Left hindlimb (tissue), 1 donor: ENCODE results near the gene RASSF6.
"Not testable (repeated sequence)": the region's sequence is repeated elsewhere in the genome, so short reads cannot be mapped to it uniquely, and the experiment has no call there.

Source experiments
- DNase-seq: peaks from one replicate; pipeline ENCODE4 v3.0.0-alpha.2; 2018

The RASSF6 gene

DNA sequence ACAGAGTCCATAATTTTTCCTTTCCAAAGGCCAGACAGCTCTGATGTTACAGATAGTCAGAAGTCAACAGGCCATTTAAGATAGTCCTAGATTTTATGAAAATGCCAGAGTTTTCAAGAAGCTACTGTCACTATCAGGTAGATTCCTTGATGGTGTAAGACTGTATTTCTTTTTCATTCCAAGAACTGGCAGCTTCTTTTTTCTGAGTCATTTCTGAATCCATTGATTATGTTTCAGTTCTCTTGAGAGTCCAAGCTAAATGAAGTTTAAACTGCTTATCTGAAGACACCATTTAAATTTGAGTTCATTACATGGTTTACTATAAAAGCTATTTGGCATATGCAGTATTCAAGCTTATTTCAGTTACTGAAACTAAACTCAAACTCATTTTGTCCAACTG lies 44.6 kb downstream of the RASSF6 start:
- no peak for DNase-seq

DNA sequence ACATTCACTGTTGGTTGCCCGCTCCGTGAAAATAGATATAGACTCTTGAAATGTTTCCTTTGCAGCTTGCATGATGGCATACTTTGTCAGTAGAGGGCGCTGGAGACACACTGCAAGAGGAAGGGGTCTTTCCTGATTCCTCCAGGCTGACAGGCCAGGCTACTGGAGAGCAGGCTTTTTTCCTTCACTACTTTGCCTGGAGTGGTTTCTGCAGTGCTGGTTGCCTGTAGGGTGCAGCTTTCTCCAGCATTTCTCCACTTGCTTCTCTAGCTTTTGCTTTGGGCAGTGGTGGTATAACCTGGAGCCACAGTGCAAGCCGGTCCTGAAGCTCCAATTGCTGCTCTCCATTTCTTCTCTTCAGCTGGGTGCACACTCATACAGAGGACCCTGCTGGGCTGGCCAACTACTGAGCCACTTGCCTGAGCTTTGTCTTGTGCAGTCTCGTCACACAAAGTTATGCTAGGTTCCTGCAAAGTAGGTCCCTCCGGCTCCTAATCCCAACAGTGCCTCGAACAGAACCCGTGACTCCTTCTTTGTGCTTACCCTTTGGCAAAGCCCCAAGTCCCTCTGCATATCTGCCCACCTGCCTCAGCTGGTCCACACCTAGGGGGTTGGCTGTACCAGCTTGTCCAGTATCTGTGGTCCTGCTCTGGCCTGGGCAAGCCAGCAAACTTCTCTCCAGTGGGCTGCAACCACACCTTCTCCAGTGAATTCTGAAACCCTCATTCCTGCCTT lies 46.3 kb downstream of the RASSF6 start:
- peak; percentile 50 for DNase-seq

- not testable (repeated sequence) for DNase-seq
Observed at GRCh38 chr4:73550865-73551264, 69.4 kb downstream of the RASSF6 start.

- no peak for DNase-seq
Observed at GRCh38 chr4:73544620-73545019, 75.6 kb downstream of the RASSF6 start.

DNA sequence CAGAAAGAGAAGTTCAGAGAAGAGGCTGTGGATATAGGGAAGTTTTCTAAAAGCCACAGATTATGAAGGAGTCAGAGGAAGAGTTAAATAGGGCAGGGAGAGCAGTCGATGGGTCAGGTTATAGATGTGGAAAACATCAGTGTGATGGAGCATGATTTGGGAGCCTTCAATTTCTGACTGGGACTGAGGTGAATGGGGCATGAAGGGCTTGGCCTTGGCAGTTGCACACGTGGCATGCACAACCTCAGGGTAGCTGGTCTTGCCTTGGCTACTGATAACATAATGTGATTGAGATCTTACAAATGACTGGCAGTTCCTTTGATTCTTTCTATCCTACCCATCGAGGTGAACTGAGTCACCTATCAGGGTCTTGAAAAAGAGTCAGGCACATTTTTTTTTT lies 79.0 kb downstream of the RASSF6 start:
- DNase-seq, result no peak

DNA sequence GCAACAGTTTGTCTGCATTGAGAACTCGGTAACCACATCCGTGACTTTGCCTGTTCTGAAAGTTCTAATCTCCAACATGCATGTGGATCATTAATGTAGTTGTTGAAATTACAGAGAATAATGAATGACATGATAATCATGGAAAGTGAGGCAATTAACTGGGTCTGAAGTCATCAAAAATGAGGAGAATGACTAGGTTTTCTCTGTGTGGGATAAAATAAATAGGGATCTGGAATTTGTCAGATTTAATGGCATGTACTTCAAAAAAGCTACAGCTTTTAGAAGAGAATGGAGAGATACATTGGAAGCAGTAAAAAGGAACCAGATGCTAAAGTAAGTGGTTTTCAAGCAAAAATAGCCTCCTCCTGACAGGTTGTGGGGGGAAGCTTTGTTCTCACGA lies 79.4 kb downstream of the RASSF6 start:
- DNase-seq, result no peak

GRCh38 chr4:73539386-73539785 lies 80.8 kb downstream of the RASSF6 start:
- no peak for DNase-seq

GRCh38 chr4:73538162-73538561 lies 82.1 kb downstream of the RASSF6 start:
- DNase-seq, result no peak

DNA sequence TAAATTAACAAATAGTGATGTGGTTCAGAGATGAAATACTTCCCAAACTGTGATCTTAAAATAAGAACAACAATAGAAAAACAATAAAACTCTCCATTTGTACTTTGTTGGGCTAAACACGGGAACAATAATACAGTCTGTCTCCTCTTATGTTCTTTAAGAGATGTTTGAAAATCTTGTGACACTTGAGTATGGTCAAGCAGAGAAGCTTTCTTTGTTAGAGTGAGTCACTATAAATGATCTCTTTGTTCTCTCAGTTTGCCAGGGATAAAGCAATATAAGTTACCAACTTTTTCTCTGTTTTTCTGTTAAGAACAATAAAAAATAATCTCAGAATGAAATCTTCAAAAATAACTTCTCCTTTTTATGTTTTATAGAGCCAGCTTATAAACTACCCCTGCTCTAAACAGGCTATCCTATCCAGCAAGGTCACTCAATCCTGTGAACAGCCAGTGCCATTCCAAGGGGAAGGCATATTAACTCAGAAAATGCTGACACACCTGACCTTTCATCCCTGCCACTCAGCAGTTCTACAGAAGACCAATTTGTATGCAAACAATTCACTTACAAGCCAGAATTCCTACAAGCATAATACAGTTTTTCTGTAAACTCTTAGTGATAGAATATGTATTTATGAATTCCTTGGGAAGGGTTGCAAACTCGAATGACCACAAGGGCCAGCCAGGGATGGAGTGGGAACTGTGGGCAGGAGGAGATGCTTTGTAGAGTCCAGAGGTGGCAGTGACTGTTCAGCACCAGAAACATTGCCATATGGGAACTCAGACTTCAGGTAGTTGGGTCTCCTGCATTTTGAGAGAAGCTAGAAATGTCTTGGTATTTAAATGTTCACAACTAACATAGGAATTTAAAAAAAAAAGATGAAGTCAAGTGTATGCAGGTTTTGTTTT lies 86.5 kb downstream of the RASSF6 start:
- DNase-seq, result no peak

DNA sequence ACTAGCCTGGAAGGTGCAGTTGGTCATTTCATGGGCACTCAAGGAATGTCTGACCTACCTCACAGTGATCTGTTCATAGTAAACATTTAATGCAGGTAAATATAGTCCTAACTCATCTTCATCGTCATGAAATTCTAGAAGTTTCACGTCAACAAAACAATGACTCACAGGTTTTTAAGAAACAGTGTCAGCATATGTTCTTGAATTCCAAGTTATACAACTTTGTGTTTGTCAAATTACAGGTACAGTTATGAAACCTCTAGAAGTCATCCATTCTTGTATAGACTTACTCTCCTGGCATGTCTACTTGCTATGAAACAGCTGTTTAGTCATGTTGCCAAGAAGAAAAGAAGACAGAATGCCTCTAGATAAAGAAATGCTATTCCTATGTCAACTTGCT lies 92.1 kb downstream of the RASSF6 start:
- no peak for DNase-seq

DNA sequence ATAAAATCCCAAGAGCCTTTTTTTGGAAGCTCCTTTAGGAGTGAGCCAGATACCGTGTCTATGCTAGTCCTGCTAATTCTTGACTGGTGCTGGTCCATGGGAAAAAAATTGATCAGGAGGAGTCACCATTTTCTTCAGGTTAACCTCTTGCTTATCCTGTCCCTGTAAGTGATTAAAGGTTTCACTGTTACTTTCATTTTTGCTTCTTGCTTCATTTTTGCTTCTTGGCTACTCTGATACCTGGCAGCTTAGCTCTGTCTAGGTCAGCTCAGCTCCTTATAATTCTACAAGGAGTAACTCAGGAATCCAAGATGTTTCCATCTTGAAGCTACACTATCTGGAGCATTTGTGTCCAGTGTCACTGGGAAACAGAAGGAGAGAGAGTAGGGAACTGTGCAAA lies 93.0 kb downstream of the RASSF6 start:
- DNase-seq, result no peak

- no peak for DNase-seq
Observed at GRCh38 chr4:73525611-73526010, 94.6 kb downstream of the RASSF6 start.

GRCh38 chr4:73523126-73523525 lies 97.1 kb downstream of the RASSF6 start:
- DNase-seq, result no peak
